A549 (cell line): ENCODE results near the gene ARHGAP5. TPM values are rescaled to one million over a fixed set of nuclear protein-coding genes. Genes with fewer than 3 reads are reported as not detected.

Source experiments
- ATAC-seq, 2 experiments: fragments of 200-7000 bp in 1 of 2; fragments of >200 bp in 1 of 2; cut with Nextera tagmentation in 1 of 2; cut with Tn5 transposase in 1 of 2; 3 replicates each; pipeline versions ENCODE4 v1.8.0 to v1.9.1; 2018 to 2020; ENCODE audit warnings: mild to moderate bottlenecking in 1 of 2, moderate library complexity in 1 of 2
- CTCF ChIA-PET: fragments of 300-600 bp; sonication (Branson Sonifier 250); formaldehyde crosslinking; extraction: SDS; loops from one replicate; lab custom pipeline; 2021; ENCODE audit warnings: antibody characterized with exemption, inconsistent platforms; lab: Yijun Ruan, JAX
- POLR2A ChIA-PET: fragments of 350-600 bp; formaldehyde crosslinking; extraction: SDS; loops from one replicate; lab custom pipeline; 2021; ENCODE audit warnings: antibody characterized with exemption, inconsistent platforms; lab: Yijun Ruan, JAX
- DNase-seq, 2 experiments: peaks; one replicate each; pipeline versions ENCODE4 v3.0.0 to v3.0.0-alpha.2; 2011 to 2016; ENCODE audit warnings: low read depth in 1 of 2, low spot score in 1 of 2
- FAIRE-seq: peaks from 2 replicates; lab custom pipeline; 2011; peaks lifted over from hg19 to GRCh38; lab: Jason Lieb, UNC
- H3K27ac ChIP-seq, 2 experiments: fragments of >200 bp; sonication (Bioruptor Twin); formaldehyde crosslinking; 3 replicates each; pipeline ENCODE4 v1.5.1; 2016 to 2017
- H3K4me1 ChIP-seq: fragments of >200 bp; sonication (Bioruptor Twin); formaldehyde crosslinking; 3 replicates; pipeline ENCODE4 v1.6.1; 2016
- H3K4me2 ChIP-seq: fragments of >200 bp; sonication (Bioruptor Twin); formaldehyde crosslinking; 3 replicates; pipeline ENCODE4 v1.6.1; 2016
- H3K4me3 ChIP-seq: fragments of >200 bp; sonication (Bioruptor Twin); formaldehyde crosslinking; 3 replicates; pipeline ENCODE4 v1.5.1; 2016
- H3K9me3 ChIP-seq: fragments of >200 bp; sonication (Bioruptor Twin); formaldehyde crosslinking; 3 replicates; pipeline ENCODE4 v1.6.1; 2016
- BCL3 ChIP-seq: fragments of >200 bp; sonication (Bioruptor Twin); formaldehyde crosslinking; IDR thresholded peaks from 3 replicates; pipeline ENCODE4 v1.6.1; 2016
- CBX8 ChIP-seq: fragments of 200-600 bp; sonication (generic); IDR thresholded peaks from 2 replicates; pipeline ENCODE4 v1.6.1; 2016
- CEBPB ChIP-seq, 2 experiments: fragments of >200 bp in 1 of 2; sonication (Bioruptor Twin) in 1 of 2; formaldehyde crosslinking in 1 of 2; IDR thresholded peaks; 2 replicates each; pipeline ENCODE4 v1.6.1; 2012 to 2016
- E2F6 ChIP-seq: IDR thresholded peaks from 2 replicates; pipeline ENCODE4 v1.6.1; 2012; ENCODE audit warnings: low read depth, borderline replicate concordance
- EHF ChIP-seq: fragments of 250-450 bp; sonication (Bioruptor Pico); IDR thresholded peaks from 2 replicates; pipeline ENCODE4 v1.5.0; 2020; ENCODE audit warnings: mild to moderate bottlenecking
- EHMT2 ChIP-seq: fragments of 200-600 bp; sonication (generic); IDR thresholded peaks from 2 replicates; pipeline ENCODE4 v1.6.1; 2016; ENCODE audit warnings: antibody characterized with exemption, low read depth, mild to moderate bottlenecking, moderate library complexity
- EP300 ChIP-seq, 2 experiments: fragments of >200 bp; sonication (Bioruptor Twin); formaldehyde crosslinking; IDR thresholded peaks; 2 replicates in 1 of 2; 3 replicates in 1 of 2; pipeline ENCODE4 v1.6.1; 2016 to 2017
- FOSL2 ChIP-seq, 2 experiments: fragments of 450-650 bp in 1 of 2; fragments of >200 bp in 1 of 2; sonication (Bioruptor Twin) in 1 of 2; formaldehyde crosslinking; IDR thresholded peaks; 2 replicates each; pipeline versions ENCODE4 v1.5.0 to v1.6.1; 2016 to 2020; ENCODE audit warnings: mild to moderate bottlenecking in 1 of 2, moderate library complexity in 1 of 2
- GATA3 ChIP-seq: IDR thresholded peaks from 2 replicates; pipeline ENCODE4 v1.6.1; 2012; ENCODE audit warnings: borderline replicate concordance
- HMGXB4 ChIP-seq: fragments of 250-450 bp; sonication (Bioruptor Pico); IDR thresholded peaks from 2 replicates; pipeline ENCODE4 v1.5.0; 2021; ENCODE audit warnings: mild to moderate bottlenecking, moderate library complexity, borderline replicate concordance
- JUN ChIP-seq, 2 experiments: fragments of >200 bp; sonication (Bioruptor Twin); formaldehyde crosslinking; IDR thresholded peaks; 2 replicates in 1 of 2; 3 replicates in 1 of 2; pipeline ENCODE4 v1.6.1; 2016 to 2017
- MAFK ChIP-seq: fragments of 450-650 bp; IDR thresholded peaks from 2 replicates; pipeline ENCODE4 v1.6.1; 2014; ENCODE audit not compliant: partially characterized antibody
- MAX ChIP-seq: IDR thresholded peaks from 2 replicates; pipeline ENCODE4 v1.6.1; 2012
- NFE2L2 ChIP-seq: fragments of 150-350 bp; conservative IDR thresholded peaks from 2 replicates; pipeline ENCODE4 v1.6.1; 2014; ENCODE audit warnings: low read length
- NR3C1 ChIP-seq: fragments of >200 bp; sonication (Bioruptor Twin); formaldehyde crosslinking; IDR thresholded peaks from 3 replicates; pipeline ENCODE4 v1.6.1; 2017
- PHF8 ChIP-seq: fragments of 200-600 bp; sonication (generic); IDR thresholded peaks from 2 replicates; pipeline ENCODE4 v1.6.1; 2016; ENCODE audit warnings: low read depth, mild to moderate bottlenecking, antibody characterized with exemption, moderate library complexity, borderline replicate concordance
- POLR2A ChIP-seq: IDR thresholded peaks from 2 replicates; pipeline ENCODE4 v1.6.1; 2012; ENCODE audit warnings: mild to moderate bottlenecking, low read length
- POLR2AphosphoS2 ChIP-seq: conservative IDR thresholded peaks from 2 replicates; pipeline ENCODE4 v1.6.1; 2012; ENCODE audit warnings: low read length, improper control_type of control experiment, inconsistent platforms
- RARB ChIP-seq: fragments of 250-450 bp; sonication (Bioruptor Pico); IDR thresholded peaks from 2 replicates; pipeline ENCODE4 v1.8.0; 2021; ENCODE audit warnings: mild to moderate bottlenecking, moderate library complexity
- SMC3 ChIP-seq: fragments of >200 bp; sonication (Bioruptor Twin); formaldehyde crosslinking; IDR thresholded peaks from 3 replicates; pipeline ENCODE4 v1.6.1; 2018; ENCODE audit warnings: inconsistent platforms
- TP53 ChIP-seq: fragments of 250-450 bp; sonication (Bioruptor Pico); IDR thresholded peaks from 2 replicates; pipeline ENCODE4 v1.5.0; 2021; ENCODE audit warnings: mild to moderate bottlenecking, moderate library complexity
- USF2 ChIP-seq: fragments of 450-650 bp; IDR thresholded peaks from 2 replicates; pipeline ENCODE4 v1.6.1; 2014; ENCODE audit warnings: antibody characterized with exemption
- ZFP36 ChIP-seq: fragments of 450-650 bp; IDR thresholded peaks from 2 replicates; pipeline ENCODE4 v1.6.1; 2014; ENCODE audit warnings: borderline replicate concordance; ENCODE audit not compliant: partially characterized antibody
- WGBS: methylation state at CpG from one replicate; pipeline ENCODE4 v1.1.6; 2017; ENCODE audit errors: missing lambda C conversion rate; 5-methylcytosine and 5-hydroxymethylcytosine counted together
- polyA minus RNA-seq: library from RNA; depleted of rRNA, polyadenylated mRNA; stranded (reverse); fragments of >200 nt; gene quantifications from 2 replicates; pipeline ENCODE4 v1.2.3, GENCODE V29; 2011; rRNA and poly(A)+ RNA removed
- polyA plus RNA-seq, 4 experiments: library from polyadenylated mRNA; depleted of rRNA in 3 of 4; stranded (reverse); fragments of >200 nt; fragmentation: RNase III in 1 of 4; extraction: RNeasy Plus Mini Kit Qiagen cat#74134 plus additional on column Dnase treatment in 1 of 4; gene quantifications; 2 replicates in 3 of 4; 3 replicates in 1 of 4; pipeline ENCODE4 v1.2.3, GENCODE V29; 2011 to 2017

The ARHGAP5 gene
- polyA plus RNA-seq (2011; rRNA removed) (57.3 and 66.1 TPM in 2 replicates), polyA plus RNA-seq (2017; fragmentation: RNase III; extraction: RNeasy Plus Mini Kit Qiagen cat#74134 plus additional on column Dnase treatment) (32.5 to 33.6 TPM (median 33.0 TPM) in 3 replicates), polyA minus RNA-seq (44.1 and 51.3 TPM in 2 replicates)
- 5.1 and 5.8 TPM in 2 replicates for polyA plus RNA-seq (2012; cell fraction: cytosol; rRNA removed)
- 4.5 and 9.6 TPM in 2 replicates for polyA plus RNA-seq (2012; cell fraction: nucleus; rRNA removed)

- FAIRE-seq: no peak
- CTCF ChIA-PET: interaction anchor here (0.9 to 2.1 kb wide), 8 partner anchors 22 to 483 kb away, joined by 3 to 8 read pairs (median 4); no protein-coding TSS in a partner anchor
- POLR2A ChIA-PET: interaction anchor here (0.6 to 2.9 kb wide), 28 partner anchors 8 to 657 kb away, joined by 3 to 35 read pairs (median 4); partner anchors contain the start of genes DTD2, HEATR5A, RNU6-7 and RNU6-8
Observed at GRCh38 chr14:32077081-32078022, at the start of gene ARHGAP5. Gene ARHGAP5, plus strand, starts transcription at chr14:32077304. Its CDS starts 13,366 bp downstream, at chr14:32090670.

More at GRCh38 chr14:32077081-32078022, at the start of gene ARHGAP5:
- Histone ChIP-seq H3K4me3 (peak within 1 kb of the TSS; percentile 83), H3K4me1 (peaks cover 46% of the 10 kb centered on the region), H3K9me3 (no peaks in the 10 kb centered on the region), H3K4me2 (peak within 1 kb of the TSS; percentile 94)
- DNase-seq (peak in 1 of 2 experiments; percentile 39), ATAC-seq (peak; percentile 52 to 55)
- no peak for TF ChIP-seq MAFK
- TF ChIP-seq CEBPB (IDR thresholded peaks at IDR 0.05): no peak
- no peak for TF ChIP-seq FOSL2 (IDR thresholded peaks at IDR 0.05)
- no peak for TF ChIP-seq FOSL2 (CRISPR knock-in tag; IDR thresholded peaks at IDR 0.05)
- TF ChIP-seq HMGXB4 (CRISPR knock-in tag): no peak
- no peak for TF ChIP-seq E2F6
- no peak for TF ChIP-seq MAX
- TF ChIP-seq TP53: no peak
- TF ChIP-seq NFE2L2: no peak
- no peak for TF ChIP-seq RARB
- TF ChIP-seq CBX8: no peak
- TF ChIP-seq SMC3: peak; percentile 11; the same call in 1 of the 3 replicates
- peak; percentile 41 to 70; a peak in 2 of 5 replicates for TF ChIP-seq JUN (IDR thresholded peaks at IDR 0.05)
- TF ChIP-seq EHMT2: no peak
- TF ChIP-seq EHF (CRISPR knock-in tag): no peak
- TF ChIP-seq PHF8: peak; percentile 49; the same call in 1 of the 2 replicates
- no peak for TF ChIP-seq EP300 (IDR thresholded peaks at IDR 0.05)
- no peak for TF ChIP-seq POLR2AphosphoS2
- TF ChIP-seq ZFP36: no peak
- peak; percentile 39; the same call in 1 of the 2 replicates for TF ChIP-seq POLR2A
- 0 out of 2 replicates have a peak, but pooled peaks have one; percentile 11 for TF ChIP-seq GATA3
- TF ChIP-seq USF2: no peak
- peak; percentile 39; the same call in 1 of the 3 replicates for TF ChIP-seq BCL3
- TF ChIP-seq NR3C1: no peak
- TF ChIP-seq, all 56 proteins: peak for 6
- peak within 1 kb of the TSS; percentile 96 to 99 for H3K27ac ChIP-seq
- 2% methylated on average over 20 of the region's 98 CpGs for WGBS
